Measurements from ENCODE around the gene CTNND2.

The CTNND2 gene

DNA sequence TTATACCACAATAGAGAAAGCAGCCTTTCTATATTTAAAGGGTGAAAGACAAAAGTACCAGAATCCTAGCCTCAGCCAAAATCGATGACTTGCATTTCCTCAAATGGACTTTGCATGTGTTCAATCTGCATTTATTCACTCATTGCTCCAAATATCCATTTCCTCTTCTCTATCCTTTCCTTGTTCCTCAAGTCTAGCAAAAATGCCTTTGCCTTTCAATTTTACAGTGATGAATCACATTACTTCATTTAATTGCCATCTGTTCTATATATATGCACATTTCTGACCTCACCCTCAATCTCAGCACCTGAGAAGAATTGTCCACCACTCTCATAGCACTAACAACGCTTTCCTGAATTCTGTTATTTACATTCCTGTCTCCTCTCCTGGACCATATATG, 329.5 kb downstream of the CTNND2 start:
- no peak for DNase-seq

DNA sequence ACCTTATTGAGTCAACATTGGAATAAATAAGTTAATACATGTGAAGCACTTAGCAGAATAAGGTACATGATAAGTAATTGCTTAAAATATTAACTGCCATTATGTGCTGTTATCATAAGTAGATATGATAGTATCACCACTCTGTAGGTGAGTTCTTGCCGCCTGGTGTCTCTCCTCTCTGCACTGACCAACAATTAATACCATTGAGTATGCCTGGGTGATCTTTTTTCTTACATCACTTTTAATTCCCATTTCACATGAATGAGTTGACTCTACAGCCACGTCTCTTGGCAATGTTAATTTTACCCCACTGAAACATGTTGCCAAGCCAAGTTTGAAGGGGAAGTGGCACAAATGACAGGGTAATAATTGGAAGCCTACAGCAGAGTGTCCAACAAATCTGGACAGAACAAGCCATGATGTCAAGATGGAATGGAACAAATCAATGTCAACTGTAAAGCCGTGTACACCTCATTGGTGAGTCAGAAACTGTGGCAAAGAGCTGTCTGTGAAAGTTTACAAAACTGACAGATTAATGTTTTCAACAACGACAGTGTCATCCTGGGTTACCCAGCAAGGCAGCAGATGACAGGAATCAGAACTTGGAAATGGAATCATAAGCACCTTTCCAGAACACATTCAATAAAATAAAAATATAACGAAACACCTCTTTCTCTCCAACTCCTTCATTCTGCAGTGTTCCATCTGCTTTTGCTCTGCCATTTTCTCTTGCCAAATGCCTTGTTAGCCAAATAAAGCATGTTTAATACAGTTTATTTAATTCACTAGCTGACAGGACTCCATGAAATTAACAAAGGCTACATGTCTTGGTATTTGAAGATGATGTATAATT, 330.9 kb downstream of the CTNND2 start:
- no peak for DNase-seq

DNA sequence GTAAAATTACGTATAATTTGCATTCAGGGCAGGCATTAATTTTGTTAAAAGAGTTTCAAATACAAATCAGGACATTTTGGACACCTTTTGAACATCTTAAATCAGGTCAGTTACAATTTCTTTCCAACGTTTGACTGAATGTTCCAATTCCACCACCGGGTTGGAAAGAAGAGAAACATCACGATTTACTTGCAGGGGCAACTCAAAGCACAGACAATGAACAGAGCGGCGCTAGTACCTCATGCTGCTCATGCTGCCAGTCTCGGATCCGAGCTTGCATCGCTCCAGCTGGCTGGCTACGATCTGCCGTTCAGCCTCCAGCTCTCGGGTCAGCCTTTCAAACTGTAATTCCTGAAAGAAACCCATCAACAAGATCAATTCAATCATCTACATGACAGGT, 339.5 kb downstream of the CTNND2 start:
- DNase-seq: no peak

DNA sequence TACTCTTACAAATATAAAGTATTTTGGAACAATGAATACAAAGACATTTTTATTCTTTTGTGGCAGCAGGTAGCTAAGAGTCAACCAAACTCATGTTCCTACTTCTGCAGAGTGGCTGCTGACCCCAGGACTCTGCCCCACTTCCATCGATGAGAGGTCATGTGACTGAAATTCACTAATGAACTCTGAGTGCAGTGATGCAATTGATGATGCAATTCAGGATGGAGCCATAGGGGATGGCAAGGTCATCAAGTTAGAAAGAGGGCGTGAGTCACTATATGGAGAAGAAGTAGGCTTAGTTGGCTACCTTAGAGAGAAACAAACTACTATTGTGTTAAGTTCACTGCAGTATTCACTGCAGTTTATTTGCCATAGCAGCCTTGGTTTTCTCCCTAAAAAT, 340.4 kb downstream of the CTNND2 start:
- no peak for DNase-seq

DNA sequence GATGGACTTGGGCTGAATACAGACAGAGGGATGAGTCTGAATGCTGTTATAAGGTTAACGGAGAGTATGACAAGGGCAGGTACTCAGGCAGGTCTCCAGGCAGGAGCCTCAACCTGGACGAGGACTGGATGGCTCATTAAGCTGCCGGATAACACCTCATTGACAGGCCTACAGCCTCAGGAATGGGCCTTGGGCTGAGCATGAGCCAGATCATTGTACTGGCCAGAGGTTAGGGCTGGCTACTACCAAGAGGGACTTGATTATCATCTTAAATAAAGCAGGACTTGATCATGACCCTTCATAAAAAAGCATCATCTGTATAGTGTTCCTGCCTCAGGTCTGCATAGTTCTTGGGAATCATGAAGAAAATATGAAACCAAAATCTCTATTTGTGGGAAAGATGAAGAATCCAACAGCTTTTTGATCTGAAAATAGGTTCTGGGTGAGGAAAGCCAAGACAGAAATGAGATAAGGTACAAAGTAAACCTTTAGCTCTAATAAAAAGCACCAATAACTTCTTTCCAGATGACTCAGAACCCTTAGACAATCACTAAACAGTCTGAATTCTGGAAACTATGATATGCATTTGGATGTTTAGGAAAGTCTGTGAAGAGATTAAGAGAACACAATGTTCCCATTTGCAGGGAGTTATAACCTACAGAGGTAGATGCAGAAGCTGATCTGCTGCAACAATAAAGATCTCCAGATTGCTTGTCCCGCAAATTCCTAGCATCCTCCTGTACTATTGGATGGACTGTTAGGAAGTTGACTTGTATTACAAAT, 343.1 kb downstream of the CTNND2 start:
- DNase-seq: no peak

DNA sequence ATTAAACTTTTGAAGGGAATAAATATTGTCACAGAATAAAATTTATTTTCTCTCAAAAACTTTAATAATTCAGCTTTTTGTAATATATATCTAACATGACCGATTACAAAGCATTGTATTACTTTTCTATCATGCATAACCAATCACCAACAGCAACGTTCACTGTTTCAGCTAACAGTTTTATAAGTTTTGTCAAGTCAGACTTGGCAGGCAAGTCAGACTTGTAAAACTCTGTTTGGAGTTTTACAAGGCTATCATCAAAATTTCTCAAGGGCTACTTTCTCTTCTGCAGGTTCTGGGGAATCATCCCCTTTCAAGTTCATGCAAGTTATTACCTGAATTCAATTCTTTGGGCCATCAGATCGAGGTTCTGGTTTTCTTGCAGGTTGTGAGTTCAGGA, 347.2 kb downstream of the CTNND2 start:
- no peak for DNase-seq

DNA sequence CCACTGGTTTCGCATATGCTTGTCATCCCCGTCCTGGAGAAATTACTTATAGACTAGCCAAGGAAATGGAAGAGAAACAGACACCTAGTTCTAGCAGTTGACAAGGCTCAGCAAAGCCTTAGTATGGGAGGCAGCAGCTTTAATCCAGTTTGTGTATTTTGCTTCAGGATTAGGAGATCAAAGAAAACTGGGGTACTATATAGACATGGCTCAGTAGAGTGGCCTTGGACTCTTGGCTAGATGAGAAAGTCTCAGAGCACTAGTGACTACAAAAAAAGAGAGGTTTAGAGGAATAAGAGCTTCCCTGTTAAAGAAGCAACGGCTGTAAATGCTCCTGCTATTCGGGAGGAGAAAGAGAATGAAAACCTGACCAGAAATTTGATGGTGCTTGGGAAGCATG, 349.1 kb downstream of the CTNND2 start:
- DNase-seq: no peak

DNA sequence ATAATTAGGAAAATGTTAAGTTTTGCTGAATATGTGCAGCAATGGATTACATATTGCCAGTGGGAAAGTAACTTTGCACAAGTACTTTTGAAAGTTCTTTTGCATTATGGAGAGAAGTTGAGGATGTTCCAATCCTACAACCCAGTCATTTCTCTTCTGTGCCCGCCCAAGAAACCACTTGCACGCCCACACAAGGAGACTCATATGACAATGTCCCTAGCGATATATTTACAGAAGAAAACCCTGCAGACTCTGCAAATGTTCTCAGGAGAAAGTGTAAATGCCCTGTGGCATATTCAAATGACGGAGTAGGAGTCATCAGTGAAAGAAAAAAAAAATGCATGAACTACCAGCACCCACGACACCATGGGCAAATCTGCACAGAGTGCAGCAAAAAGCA, 356.5 kb downstream of the CTNND2 start:
- no peak for DNase-seq

DNA sequence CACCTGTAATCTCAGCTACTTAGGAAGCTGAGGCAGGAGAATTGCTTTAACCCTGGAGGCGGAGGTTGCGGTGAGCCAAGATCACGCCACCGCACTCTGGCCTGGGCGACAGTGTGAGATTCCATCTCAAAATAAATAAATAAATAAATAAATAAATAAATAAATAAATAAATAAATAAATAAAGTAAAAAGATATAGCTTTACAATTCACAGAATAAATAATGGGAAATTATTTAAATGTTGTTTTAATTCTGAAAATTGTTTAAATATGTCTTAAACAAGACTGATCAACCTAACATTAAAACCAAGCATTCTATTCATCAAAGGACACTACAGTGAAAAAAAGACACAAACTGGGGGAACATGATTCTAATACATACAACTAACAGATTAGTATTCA, 357.1 kb downstream of the CTNND2 start:
- DNase-seq: no peak

DNA sequence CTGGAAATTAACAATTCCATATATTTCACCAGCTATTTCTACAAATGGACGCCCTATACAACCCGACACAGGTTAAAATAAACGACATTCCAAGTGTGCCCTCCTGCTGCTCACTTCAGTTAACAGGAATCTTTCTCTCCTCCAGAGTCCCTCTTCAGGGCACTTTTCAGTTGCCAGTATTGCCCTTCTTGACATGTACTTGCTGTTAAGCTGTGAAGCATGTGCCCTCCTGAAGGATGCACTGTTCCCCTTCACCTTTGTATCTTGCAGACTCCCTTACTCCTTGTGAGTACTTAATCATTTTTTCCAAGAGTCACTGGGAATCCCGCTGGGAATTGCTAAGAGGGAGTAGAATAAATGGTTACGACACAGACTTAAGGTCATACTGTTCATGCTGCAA, 364.1 kb downstream of the CTNND2 start:
- no peak for DNase-seq

DNA sequence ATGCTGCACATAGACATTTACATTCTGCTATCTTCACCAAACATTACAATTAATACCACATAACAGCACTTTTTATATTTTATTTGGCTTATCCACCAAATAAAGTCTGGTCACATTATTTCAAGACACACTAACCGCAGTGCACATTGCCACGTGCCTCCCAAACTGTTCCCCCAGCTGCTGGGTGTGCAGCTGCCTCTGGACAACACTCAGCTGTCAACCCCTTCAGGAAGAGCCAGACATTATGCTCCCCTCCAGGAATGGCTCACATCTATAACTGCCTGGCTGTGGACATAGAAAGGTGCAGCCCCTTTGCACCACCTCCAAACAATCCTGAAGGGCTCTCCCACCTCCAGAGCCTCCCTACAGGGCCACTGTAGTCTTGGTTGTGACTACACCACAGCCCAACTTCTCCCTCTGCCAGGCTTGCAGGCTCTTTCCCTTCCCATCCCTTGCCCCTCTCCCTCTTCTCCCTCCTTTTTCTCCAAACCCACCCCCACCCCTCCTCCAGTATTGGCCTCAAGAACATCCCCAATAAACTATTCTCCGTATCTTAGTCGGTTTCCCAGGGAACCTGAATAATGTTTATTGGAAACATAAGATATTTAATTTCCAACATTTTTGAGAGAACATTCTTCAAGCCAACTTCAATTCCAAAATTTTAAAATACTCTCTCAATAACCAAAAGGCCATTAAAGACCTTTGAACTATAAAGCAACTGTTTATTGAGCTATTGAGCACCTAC, 372.3 kb downstream of the CTNND2 start:
- no peak for DNase-seq

DNA sequence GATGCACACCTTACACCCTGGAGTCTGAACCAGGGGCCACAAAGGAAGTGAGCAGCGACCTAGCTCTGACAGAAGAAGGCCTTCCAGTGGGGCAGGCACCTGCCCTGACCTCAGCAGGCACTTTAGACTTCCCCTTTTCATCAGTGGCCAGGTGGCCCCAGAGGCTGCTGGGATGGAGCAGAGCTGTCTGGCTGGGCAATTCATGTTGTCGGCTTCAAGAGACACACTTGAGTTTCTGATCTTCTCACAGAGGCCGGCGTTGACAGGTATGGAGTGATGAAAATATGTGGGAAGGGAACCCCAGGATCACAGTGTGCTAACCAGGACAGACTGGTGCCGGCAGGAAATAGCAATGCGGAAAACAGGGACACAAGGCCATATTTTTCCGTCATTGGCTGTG, 375.5 kb downstream of the CTNND2 start:
- DNase-seq: no peak

DNA sequence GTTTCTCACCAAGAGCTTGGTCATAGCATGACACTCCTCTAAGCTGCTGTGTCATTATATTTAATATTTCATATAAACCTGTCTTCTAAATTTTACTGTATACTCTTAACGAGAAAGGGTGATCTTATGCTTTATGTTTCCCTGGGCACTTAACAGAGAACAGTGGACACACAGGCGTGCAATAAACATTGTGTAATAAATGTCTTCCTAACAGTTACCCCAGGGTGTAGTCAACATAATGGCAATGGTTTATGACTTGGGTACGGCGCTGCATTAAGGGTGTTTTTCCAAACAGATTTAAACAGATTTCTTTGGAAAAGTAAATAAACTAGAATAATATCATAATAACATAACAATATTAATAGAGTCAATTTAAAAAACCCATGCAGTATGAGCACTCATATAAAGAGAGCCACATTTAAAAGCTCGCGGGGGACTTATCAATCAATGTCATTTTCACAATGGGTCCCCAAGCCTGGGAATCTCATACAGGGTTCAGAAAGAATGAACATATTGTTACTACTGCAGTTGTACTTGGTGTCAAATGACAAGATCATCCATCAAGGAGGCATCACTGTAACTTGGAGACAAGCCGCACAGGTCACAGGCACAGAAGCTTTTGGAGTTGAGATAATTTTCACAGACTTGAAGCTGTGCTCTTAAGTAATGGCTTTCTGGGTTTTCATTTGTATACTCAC, 376.4 kb downstream of the CTNND2 start:
- DNase-seq: no peak

DNA sequence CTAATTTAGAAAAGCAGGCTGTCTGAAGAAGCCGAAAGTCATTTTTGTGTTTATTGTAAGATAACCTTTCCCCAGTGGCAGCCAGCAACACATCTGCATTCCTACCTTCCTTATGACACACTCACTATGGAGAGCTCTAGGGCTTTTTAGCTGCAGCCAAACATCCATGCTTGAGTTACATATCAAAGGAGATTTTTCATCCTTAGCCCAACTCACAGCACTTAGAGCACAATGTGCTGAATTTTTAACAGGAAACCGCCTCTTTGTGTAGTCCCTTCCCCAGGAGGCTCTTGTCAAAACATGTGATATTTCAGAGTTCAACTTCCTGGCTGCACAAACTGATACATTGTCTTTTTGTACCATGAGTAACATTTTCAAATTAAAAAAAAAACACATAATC, 379.2 kb downstream of the CTNND2 start:
- no peak for DNase-seq

DNA sequence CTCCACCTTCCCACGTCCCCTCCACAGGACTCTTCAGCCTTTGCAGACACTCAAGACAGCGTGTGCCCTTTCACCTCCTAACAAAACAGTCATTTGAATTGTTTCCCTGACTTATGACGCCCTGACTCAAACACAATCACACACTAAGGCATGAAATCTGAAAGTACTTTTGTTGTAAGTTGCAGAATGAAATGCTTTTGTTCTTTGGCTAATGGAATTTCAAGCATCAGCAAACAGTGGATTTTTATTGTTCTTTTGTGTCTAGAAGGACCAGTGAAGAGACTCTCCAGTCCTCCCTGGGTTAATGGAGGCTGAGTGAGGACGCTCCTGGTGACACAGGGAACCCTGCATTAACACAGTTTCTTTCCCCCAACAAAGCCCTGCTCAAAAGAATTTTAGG, 380.1 kb downstream of the CTNND2 start:
- DNase-seq: no peak

DNA sequence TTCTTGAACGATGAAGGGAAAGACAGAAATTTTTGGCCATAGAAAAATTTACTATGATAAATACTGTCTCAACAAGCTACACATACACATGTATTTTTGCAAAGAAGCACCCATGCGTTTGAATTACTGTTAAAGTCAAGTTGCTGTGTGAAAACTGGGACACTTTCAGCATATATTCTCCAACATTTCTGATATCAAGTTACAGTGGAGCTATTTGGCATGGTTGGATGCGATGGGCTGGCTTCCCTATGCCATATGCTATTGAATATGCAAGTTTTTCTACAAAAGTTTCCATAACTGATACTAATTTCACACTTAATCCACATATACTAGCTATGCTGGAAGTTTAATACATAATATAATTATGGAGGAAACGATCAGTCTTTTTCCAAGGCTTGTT, 381.4 kb downstream of the CTNND2 start:
- DNase-seq: no peak

DNA sequence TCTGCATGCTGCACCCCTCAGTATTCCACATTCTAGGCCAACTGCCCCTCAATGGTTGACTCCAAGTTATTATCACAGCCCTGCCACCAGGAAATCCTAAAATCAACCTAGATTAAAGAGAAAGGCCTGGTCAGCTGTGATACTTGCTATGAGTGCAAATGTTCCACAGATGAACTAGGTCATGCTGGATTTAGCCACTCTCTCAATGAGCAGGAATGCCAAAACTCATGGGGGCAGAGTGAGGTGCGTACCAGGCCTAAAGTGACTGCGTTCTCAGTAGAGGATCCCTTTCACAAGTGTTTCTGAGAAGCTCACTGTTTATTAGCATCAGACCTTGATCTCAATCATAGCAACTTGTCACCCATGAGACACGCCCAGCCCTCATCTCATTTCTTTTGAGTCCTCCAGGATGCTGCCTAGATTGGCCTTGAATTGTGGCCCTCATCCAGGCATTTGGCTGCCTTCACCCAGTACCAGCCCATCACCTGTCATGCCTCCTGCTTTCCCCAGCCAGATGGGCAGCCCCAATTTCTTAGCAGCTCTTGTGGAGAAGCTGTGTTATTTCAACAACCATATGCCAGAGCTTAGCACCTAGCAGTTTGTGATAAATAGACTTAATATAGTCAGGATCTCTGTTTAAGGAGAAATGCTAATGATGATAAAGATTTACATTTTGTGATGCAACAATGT, 383.9 kb downstream of the CTNND2 start:
- DNase-seq: no peak

DNA sequence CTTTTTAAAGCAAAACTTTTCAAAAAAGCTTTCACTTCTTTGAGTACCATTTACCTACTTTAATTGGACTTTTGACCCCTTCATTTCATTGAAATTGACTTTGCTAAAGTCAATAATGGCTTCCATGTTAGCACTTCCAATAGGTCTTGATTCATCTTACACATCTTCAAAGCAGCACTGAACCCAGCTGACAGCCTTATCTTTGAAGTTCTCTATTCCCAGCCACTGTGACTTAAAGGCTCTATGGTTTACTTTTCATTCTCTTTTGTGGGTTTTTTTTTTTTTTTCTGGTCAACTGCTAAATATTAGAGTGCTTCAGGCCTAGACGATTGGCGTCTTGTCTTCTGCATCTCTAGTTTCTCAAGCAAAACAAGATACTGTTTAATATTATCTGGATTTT, 385.0 kb downstream of the CTNND2 start:
- no peak for DNase-seq

DNA sequence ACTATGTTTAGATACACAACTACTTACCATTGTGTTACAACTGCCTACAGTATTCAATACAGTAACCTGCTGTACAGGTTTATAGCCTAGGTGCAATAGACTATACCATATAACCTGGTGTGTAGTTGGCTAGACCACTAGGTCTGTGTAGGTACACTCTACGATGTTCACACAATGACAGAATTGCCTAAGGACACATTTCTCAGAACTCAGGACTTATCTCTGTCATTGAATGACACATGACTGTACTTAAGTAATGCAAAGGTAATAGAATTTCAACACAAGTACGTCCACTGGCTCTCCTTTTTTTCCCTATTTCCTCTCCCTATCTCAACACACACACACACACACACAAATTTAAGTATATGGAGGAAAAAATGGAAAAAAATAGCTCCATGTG, 385.6 kb downstream of the CTNND2 start:
- no peak for DNase-seq

DNA sequence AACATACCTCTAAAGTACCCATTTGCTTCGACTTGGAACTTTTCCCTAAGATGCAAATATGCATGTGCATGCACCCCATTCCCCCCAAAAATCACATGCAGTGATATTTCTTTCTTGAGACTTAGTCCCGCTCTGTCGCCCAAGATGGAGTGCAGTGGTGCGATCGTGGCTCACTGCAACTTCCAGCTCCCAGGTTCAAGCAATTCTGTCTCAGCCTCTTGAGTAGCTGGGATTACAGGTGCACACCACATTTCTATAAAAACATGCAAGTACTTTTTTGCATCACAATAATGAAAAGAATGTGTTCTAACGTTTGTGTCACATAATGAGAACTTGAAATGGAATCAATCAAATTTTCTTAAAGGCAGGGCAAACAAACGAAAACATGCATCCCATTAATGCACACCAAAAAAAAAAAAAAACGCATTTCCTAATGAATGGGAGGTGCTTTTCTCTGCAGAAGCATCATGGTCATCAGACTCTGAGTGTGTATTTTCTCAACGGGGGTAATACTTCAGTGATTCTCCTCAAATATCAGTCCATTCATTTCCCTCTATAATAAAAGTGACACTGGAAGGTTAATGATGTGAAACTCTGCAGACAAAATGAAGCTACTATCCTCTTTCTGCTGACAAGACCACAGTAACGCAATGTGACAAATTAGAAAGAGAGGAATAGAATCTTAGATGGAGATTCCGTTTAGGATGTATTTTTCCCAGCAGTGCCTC, 389.4 kb downstream of the CTNND2 start:
- DNase-seq: no peak

DNA sequence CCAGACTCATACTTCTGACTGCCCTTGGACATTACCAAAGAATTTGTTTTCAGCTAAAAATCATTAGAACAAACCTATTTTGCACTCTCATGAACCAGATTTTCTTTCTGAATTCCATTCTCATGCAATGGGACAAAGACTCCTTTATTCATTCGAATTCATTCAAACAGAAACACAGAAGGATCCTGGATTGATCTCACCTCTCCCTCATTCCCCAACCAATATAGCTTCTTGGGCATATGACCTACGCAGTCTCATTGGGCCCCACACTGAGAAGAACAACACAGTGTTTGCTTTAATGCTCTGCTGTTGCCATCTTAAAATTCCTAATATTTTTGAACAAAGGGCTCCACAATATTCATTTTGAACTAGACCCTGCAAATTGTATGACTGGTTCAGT, 392.4 kb downstream of the CTNND2 start:
- DNase-seq: no peak

DNA sequence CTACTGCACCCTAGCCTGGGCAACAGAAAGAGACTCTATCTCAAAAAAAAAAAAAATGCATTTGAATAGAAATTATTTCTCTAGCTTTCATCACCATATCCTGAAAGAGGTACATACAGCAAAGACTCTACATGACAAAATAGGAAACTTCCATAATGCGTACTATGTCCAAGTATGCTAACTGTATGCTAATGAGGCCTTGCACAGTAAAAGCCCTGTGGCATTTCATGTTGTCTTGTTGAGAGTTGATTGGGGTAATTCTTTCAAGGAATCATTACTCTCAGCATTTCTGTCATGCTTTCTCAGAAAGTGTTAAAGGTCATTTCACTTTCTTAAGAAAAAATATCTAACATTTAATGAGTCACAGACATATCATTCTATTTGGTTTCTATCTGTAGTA, 393.4 kb downstream of the CTNND2 start:
- DNase-seq: no peak

All from NCI-H1092 (cell line).